Measurements from ENCODE around the gene KLHL14.

DNA sequence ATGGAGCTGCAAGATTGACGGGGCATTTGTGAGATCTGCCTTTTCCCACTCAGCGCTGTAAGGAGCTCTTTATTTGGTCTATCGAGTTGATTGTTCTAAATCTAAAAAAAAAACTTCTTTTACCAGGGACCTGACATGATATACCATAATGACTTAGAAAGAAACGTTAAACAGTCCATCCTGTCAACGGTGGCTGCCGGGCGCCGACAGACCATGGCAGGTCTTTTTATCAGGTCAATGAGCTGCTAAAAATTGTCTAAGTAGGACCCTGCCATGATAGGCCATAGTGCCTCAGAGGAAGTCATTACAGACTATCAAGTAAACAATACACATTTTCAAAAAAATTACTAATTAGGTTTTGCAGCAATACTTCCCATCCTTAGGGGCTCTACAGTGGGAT lies 87.9 kb downstream of the KLHL14 start:
- TF ChIP-seq, protein P1, sequence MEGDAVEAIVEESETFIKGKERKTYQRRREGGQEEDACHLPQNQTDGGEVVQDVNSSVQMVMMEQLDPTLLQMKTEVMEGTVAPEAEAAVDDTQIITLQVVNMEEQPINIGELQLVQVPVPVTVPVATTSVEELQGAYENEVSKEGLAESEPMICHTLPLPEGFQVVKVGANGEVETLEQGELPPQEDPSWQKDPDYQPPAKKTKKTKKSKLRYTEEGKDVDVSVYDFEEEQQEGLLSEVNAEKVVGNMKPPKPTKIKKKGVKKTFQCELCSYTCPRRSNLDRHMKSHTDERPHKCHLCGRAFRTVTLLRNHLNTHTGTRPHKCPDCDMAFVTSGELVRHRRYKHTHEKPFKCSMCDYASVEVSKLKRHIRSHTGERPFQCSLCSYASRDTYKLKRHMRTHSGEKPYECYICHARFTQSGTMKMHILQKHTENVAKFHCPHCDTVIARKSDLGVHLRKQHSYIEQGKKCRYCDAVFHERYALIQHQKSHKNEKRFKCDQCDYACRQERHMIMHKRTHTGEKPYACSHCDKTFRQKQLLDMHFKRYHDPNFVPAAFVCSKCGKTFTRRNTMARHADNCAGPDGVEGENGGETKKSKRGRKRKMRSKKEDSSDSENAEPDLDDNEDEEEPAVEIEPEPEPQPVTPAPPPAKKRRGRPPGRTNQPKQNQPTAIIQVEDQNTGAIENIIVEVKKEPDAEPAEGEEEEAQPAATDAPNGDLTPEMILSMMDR (IDR thresholded peaks at IDR 0.05) = no peak
- TF ChIP-seq POLR2A (IDR thresholded peaks at IDR 0.05) = no peak

Data from ovary (tissue), 3 donors.